ENCODE measurements around the gene CCNB1.

- TF ChIP-seq CTCF (IDR thresholded peaks at IDR 0.05) (no peak), POLR2A (IDR thresholded peaks at IDR 0.05) (no peak)
Observed at GRCh38 chr5:69211200-69211599, 44.2 kb downstream of the CCNB1 start.

Measured in adrenal gland (tissue), 5 donors.